GM18517 (cell line): ENCODE measurements around the gene RNF14.
"Not testable (repeated sequence)": the region's sequence is repeated elsewhere in the genome, so short reads cannot be mapped to it uniquely, and the experiment has no call there.

ENCODE experiments used
- ATAC-seq: cut with Tn5 transposase; IDR thresholded peaks from one replicate; pipeline ENCODE4 v1.9.1; 2021; ENCODE audit warnings: mild to moderate bottlenecking, moderate library complexity; ENCODE audit not compliant: unreplicated experiment

RNF14 gene

DNA sequence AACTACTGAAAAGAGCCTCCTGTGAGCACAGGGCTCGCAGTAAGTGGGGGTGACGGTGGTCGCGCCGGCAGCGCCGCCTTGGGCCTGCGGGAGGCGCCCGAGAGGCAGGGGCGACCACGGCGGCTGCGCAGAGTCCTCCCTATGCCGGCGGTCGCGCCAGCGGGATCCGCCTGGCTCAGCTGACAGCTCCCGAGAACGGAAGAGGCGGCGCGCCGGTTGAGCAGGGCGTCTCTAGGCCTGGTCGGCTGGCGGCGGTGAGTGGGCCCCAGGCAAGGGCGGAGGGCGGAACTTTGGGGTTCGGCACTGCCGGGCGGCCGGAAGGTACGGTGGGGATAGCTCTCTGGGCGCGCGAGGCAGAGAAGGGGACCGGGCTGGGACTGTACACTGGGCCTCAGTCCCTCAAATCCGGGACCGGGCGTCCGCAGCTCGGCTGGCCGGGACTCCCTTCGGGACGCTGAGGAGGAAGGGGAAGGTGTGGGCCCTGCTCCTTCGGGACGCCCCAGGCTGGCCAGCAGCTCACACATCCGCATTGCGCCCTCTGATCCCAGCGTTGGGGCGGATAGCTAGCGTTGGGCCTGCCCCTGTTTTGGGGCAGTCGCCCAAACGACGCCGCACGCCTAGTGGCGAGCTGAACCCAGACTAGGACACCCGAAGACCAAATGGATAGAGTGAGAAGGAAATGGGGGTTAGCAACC is at the start of gene RNF14:
TSS of gene RNF14 (plus strand) at position 192 of the 695 bp plus-strand sequence. CDS start 4,484 bp downstream, outside the sequence.
- peak; percentile 84 for ATAC-seq

DNA sequence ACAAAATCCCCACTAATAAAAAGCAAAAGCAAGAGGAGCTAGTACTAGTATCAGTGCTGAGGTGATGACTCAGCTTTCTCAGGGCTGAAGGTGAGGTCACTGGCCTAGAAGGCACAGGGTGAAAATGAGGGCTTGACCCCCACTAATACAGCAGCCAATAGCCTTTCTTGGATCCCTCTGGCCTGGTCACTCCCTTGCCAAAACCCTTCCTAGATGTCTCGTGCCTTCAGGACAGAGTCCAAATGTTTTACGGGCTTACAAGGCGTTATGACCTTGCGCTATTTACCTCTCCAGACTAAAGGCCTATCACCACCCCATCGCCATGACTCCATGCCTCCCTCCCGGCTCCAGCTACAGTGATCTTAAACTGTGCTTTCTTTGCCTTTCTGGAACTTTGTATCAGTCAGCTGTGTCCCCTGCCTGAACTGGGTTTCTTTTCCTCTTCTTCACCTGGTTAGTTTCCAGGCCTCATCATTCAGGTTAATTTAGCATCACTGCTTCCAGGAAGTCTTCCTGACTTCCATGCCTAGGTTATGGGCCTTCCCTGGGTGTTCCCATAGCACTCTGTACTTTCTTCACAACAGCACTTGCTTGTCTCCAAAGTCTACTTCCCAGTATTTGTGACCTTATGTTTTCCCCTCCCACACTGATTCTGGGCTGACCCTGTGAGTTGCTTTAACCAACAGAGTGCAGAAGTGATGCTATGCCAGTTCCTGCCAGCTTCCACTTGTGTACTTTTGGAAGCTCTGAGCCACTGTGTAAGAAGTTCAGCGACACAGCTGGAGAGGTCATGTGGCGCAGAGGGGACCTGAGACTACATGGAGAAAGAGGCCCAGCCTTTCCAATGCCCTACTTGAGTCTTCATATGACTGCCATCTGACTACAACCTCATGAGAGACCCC is 49.4 kb upstream of the RNF14 start:
- ATAC-seq, result no peak

- ATAC-seq, result no peak
These were observed 48.1 kb upstream of the RNF14 start for GRCh38 chr5:141920771-141921170.

DNA sequence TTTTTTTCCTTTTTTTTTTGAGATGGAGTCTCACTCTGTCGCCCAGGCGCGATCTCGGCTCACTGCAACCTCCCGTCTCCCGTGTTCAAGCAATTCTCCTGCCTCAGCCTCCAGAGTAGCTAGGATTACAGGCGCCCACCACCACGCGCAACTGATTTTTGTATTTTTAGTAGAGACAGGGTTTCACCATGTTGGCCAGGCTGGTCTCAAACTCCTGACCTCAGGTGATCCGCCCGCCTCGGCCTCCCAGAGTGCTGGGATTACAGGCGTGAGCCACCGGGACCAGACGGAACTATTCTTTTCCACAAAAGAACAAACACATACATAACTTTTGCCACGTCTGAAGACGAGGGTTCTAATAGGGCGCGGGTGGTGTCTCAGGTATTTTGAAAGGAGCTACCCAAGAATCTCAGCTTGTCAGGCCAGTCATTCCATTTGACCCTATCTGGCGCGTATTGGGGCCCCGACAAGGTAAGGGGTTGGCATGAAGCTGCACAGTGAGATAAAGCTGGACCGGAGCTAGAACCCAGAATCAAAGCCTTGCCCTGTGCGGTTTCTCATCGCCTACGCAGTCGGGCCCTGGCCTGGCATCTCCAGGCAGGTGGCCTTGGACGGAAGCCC is 46.0 kb upstream of the RNF14 start:
- not testable (repeated sequence) for ATAC-seq

GRCh38 chr5:141923448-141924313 is 45.2 kb upstream of the RNF14 start, which contains the start of gene DELE1:
Gene DELE1 (plus strand): TSS chr5:141923871. CDS start chr5:141923942, 71 bp downstream.
- peak; percentile 91 for ATAC-seq

DNA sequence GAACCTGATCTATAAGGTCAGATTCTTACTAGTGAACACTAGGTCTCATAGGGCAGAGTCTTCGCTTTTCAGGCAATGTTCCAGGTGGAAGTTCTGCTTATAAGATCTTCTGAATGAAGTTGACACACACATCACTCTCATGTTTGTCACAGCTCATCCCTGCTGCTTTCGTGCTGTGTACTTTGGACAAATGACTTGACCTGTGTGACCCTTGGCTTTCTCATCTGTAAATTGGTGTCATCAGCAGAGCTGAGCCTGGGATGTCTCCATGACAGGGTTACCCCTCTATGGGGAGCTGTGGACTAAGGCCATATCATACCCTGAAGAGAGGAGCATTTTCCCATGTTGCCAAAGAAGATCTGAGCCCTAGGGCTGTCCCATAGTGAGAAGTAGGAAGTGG is 42.5 kb upstream of the RNF14 start:
- no peak for ATAC-seq

GRCh38 chr5:141928051-141928450 is 40.9 kb upstream of the RNF14 start:
- ATAC-seq, result no peak

DNA sequence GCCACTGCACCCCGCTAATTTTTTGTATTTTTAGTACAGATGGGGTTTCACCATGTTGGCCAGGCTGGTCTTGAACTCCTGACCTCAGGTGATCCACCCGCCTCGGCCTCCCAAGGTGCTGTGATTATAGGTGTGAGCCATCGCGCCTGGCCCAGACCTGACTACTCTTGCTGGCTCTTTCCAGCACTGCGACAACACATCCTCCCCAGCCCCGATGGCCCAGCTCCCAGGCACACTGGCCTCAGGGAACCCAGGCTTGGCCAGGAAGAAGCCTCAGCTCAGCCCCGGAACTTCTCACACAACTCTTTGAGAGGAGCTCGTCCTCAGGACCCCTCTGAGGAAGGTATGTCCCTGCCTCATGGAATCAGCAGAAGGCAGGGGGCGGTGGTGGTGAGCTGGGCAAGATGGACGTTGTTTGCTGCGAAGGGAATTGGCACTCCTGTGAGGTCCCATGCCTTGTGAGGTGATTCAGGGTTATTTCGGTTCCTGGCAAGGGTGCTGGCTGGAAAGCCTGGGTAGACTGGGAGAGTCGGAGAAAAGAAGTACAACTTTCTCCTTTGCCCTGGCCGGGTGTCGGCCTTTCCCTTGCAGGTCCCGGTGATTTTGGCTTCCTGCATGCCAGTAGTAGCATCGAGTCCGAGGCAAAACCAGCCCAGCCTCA is 39.4 kb upstream of the RNF14 start:
- no peak for ATAC-seq

- no peak for ATAC-seq
These were observed 37.2 kb upstream of the RNF14 start for GRCh38 chr5:141931694-141932093.

GRCh38 chr5:141933151-141933550 is 35.8 kb upstream of the RNF14 start:
- no peak for ATAC-seq

- no peak for ATAC-seq
These were observed 34.6 kb upstream of the RNF14 start for GRCh38 chr5:141934099-141934844.

DNA sequence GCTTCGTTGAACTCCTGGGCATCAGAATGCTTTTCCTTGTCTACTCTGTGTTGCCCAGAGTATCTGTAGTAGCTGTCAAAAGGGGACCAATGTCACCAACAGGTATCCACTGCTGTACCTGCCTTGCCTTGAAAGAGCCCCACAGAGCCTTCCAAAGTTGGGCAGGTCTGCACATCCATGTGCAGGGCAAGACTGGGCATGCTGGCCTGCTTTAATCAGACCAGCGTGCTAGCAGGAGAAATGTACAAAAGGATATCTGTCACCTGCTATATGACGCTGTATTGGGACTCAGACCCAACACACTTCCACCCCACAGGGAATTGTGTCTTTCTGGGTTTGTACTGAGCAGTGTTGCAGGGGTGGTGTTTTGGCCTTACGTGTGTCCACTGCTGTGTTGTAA is 33.4 kb upstream of the RNF14 start:
- ATAC-seq, result no peak

DNA sequence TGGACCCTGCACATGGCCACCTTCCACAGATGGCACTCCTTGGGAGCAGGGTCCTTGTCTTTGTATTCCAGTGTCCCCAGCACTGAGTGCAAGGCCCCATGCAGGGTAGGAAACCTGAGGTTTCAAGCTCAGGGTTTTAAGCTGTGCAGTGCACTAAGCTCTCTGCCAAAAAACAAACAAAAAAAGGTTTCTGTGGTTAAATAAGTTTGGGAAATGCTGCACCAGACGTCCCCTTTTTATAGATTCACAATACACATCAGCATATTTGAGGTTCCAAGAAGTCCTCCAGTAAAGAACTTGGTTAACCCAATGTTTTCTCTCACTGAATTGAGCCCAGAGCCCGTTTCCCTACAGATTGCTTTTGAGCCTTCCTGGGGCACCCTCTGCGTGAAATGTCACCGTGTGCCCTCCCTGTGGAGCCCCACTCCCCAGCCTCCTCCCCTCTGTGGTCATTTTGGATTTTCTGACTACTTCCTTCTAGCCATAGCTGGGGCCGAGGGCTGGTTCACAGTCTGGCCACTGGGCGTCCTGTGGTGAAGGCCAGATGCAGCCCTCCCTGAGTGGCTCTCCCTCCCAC is 28.1 kb upstream of the RNF14 start:
- no peak for ATAC-seq

GRCh38 chr5:141941307-141941706 is 27.6 kb upstream of the RNF14 start:
- no peak for ATAC-seq

- no peak for ATAC-seq
These were observed 27.1 kb upstream of the RNF14 start for GRCh38 chr5:141941779-141942178.

DNA sequence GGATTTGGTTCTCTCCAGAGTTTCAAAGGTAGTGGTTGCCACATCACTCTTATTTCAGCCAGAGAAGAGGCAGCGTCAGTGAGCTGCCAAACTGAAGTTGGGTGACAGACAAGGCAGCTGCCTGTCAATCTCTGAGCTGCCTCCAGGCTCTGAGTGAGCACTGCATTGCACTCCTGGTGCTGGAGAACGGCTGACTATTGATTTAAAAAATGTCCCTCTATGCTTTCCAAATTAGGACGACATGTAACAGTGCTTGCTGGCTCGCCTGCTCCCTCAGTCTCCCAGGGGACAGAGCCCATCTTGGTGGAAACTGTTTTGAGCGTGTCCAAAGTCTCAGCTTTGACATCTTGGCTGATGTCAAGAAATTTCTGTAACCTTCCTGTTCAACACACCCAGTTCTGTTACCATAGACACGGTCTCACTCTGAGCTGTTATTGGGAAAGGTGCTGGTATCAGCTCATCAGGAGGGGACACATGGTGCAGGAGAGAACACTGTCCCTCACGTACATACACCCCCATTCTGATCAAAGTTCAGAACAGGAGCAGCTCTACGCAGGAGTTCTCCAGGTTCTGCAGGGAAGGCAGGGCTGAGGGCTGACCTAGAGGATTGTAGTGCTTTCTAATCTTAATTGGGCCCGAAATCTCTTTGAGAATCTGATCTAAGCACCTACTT is 26.6 kb upstream of the RNF14 start:
- ATAC-seq, result no peak

GRCh38 chr5:141944076-141944475 is 24.8 kb upstream of the RNF14 start:
- no peak for ATAC-seq

DNA sequence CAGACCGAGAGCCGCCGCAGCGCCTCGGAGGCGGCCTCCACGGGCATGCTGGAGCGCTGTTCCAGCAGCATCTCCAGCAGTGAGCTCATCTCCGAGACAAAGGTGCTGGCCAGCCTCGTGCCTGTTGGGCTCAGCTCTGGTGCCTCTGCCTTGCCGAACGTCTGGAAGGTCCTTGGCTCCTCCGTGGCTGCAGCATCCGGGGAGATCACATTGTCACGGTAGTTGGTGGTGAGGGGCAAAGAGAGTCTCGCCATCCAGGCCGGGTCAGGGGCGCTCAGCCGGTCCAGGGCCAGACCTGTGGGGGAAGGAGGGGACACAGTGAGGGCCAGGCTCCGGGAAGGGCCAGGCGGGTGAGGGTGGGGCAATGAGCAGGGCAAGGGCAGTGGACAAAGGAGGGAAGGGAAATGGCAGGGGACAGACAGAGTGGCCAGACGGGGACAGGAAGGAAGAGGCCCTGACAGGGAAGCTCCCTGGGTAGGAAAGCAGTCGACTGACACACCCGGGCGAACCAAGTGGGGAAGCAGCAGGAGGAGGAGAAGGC is 23.3 kb upstream of the RNF14 start:
- ATAC-seq, result no peak
